Epithelial cell of esophagus (primary cell): Measurements from ENCODE around the gene PIPOX.

Source experiments
- DNase-seq: peaks from one replicate; pipeline ENCODE4 v3.0.0; 2010; ENCODE audit warnings: low read depth
- H3K4me3 ChIP-seq: 2 replicates; pipeline ENCODE4 v1.5.1; 2011; ENCODE audit warnings: mild to moderate bottlenecking, low read length, control low read depth
- CTCF ChIP-seq: IDR thresholded peaks from 2 replicates; pipeline ENCODE4 v1.5.1; 2011; ENCODE audit warnings: low read depth, mild to moderate bottlenecking, low read length, control low read depth, inconsistent platforms; ENCODE audit not compliant: insufficient read depth; ENCODE audit errors: missing control alignments

The PIPOX gene

DNA sequence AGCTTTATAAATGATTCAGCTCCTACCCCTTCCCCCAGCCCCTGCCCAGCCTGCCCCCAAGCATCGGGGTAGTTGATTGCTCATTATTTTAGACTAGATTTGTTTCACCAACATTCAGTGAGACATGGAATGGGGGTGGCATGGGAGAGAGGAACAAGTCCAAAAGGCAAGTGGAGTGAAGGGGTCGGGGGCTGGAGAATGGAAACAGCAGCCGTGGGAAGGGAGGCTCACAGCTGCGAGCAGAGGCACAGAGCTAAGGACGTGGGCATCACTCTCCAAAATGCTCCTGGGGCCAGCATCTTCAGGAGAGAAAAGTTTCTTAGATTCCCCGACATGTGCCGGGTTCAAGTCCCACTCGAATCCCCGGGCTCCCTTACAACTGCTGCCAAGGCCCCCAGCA lies 19.3 kb downstream of the PIPOX start:
- TF ChIP-seq CTCF: no peak
- H3K4me3 ChIP-seq: no peak overlapping the region
- DNase-seq: no peak

DNA sequence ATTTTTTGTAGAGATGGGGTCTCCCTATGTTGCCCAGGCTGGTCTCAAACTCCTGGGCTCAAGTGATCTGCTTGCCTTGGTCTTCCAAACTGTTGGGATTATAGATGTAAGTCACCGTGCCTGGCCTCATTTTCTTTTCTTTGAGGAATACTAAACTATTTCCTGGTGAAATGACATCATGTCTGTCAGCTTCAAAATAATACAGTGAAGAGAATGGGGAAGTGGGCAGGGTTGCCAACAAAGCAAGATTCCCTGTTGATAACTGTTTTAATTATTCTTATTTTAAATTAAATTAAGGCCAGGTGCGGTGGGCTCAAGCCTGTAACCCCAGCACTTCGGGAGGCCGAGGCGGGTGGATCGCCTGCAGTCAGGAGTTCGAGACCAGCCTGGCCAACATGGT lies 21.1 kb downstream of the PIPOX start:
- DNase-seq: no peak
- no peak overlapping the region for H3K4me3 ChIP-seq
- TF ChIP-seq CTCF: no peak

GRCh38 chr17:29066047-29066446 lies 23.1 kb downstream of the PIPOX start:
- H3K4me3 ChIP-seq: no peak overlapping the region
- DNase-seq: no peak
- TF ChIP-seq CTCF: no peak

DNA sequence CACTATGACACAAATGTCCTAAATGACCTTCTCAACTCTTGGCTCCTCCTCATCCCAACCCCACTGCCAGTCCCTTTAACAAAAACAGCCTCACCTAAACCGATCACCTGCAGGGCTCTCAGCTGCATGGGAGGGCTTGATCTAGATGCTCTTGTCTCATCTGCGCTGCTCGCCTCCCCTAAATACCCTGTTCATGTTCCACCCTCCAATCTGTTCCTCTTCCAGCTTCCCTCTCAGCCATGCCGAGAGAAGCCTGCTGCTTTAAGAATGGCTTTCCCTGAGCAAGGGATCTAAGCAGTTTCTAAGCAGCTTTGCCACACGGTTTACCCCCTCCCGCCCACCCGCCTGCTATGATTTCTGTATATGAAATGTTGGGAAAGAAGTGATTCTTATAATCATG lies 23.7 kb downstream of the PIPOX start:
- no peak for TF ChIP-seq CTCF
- no peak overlapping the region for H3K4me3 ChIP-seq
- no peak for DNase-seq

- no peak overlapping the region for H3K4me3 ChIP-seq
- DNase-seq: no peak
- no peak for TF ChIP-seq CTCF
Measured at GRCh38 chr17:29068818-29069217, 25.9 kb downstream of the PIPOX start.

DNA sequence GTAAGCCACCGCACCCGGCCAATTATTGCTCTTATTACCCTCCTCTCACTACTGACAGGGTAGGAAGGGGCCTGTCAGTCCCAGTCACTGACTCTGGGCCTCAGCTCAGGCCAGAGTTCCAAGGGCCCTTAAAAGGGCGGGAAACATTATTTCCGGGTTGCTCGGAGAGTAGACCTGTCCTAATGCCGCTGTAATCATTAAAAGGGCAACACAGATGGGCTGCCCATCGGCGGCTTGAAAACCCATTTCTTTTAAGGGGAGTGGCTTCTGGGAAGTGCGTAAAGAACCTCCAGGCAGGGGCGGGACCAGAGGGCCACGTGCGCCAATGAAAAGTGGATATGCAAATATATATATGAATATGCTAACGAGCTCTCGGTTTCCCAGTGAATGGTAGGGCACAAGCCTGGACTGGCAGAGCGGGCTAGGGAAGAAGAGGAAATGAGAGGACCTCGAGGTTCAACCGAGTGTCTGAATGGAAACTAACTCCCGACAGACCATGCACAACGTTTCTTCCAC lies 26.6 kb downstream of the PIPOX start:
- DNase-seq: peak; percentile 72
- H3K4me3 ChIP-seq: no peak overlapping the region
- no peak for TF ChIP-seq CTCF

DNA sequence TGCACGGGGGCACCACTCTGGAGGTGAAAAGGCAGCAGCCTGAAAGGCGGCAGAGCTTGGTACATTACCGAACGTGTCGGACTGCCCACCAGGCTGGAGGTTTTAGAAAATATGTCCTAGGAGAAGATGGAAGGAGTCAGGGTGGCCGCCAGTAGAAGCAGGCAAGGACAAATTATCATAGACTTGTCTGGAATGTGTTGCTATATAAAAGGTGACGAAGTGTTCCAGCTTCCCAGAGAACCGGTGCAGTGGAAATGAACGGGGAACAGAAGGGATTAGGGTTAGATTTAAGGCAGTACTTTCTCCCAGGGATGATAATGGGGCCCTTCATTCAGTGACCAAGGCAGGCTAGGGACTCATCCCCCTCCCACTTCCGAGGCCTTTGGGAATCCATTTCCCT lies 27.4 kb downstream of the PIPOX start:
- no peak for TF ChIP-seq CTCF
- no peak for DNase-seq
- H3K4me3 ChIP-seq: no peak overlapping the region
